HG03108 (cell line): ENCODE measurements around the gene TRIM7.
A peak's percentile ranks its signal among the peaks of the same experiment; 100 is the strongest.

Source experiments
- ATAC-seq: cut with Tn5 transposase; IDR thresholded peaks from one replicate; pipeline ENCODE4 v1.9.1; 2021; ENCODE audit warnings: moderate library complexity; ENCODE audit not compliant: unreplicated experiment

TRIM7 gene

GRCh38 chr5:181233088-181233800, 28.2 kb upstream of the TRIM7 start:
- ATAC-seq, result no peak

- no peak for ATAC-seq
These were observed 27.6 kb upstream of the TRIM7 start for GRCh38 chr5:181232593-181232992.

GRCh38 chr5:181231432-181231831, 26.4 kb upstream of the TRIM7 start:
- no peak for ATAC-seq

GRCh38 chr5:181230551-181230950, 25.6 kb upstream of the TRIM7 start:
- no peak for ATAC-seq

- no peak for ATAC-seq
These were observed 25.0 kb upstream of the TRIM7 start for GRCh38 chr5:181229996-181230395.

- ATAC-seq, result no peak
These were observed 19.6 kb upstream of the TRIM7 start for GRCh38 chr5:181224390-181225229.

GRCh38 chr5:181223729-181224389, 18.9 kb upstream of the TRIM7 start:
- ATAC-seq, result no peak

- peak; percentile 63 for ATAC-seq
These were observed 18.2 kb upstream of the TRIM7 start, which contains the start of gene TRIM41 for GRCh38 chr5:181223058-181223728. Gene TRIM41, plus strand, starts transcription at chr5:181223281. Its CDS starts 719 bp downstream, at chr5:181224000.

GRCh38 chr5:181222630-181223057, 17.6 kb upstream of the TRIM7 start:
- ATAC-seq, result no peak

- ATAC-seq, result no peak
These were observed 17.0 kb upstream of the TRIM7 start for GRCh38 chr5:181221792-181222629.

- no peak for ATAC-seq
These were observed 16.3 kb upstream of the TRIM7 start for GRCh38 chr5:181221105-181221791.

GRCh38 chr5:181220178-181220515, 15.2 kb upstream of the TRIM7 start:
- no peak for ATAC-seq

GRCh38 chr5:181219262-181220177, 14.5 kb upstream of the TRIM7 start:
- no peak for ATAC-seq

- no peak for ATAC-seq
These were observed 13.8 kb upstream of the TRIM7 start for GRCh38 chr5:181218795-181219124.

GRCh38 chr5:181217803-181218062, 12.7 kb upstream of the TRIM7 start:
- ATAC-seq, result peak; percentile 26

GRCh38 chr5:181217111-181217802, 12.3 kb upstream of the TRIM7 start:
- peak; percentile 22 for ATAC-seq

- no peak for ATAC-seq
These were observed 11.3 kb upstream of the TRIM7 start for GRCh38 chr5:181215997-181216989.
